ENCODE data around the gene USP35. TPM values are rescaled to one million over a fixed set of nuclear protein-coding genes. Genes with fewer than 3 reads are reported as not detected.
"Not testable (repeated sequence)": the region's sequence is repeated elsewhere in the genome, so short reads cannot be mapped to it uniquely, and the experiment has no call there.

The USP35 gene
- total RNA-seq, 1 experiment from 2014 or later = 5.6 TPM

GRCh38 chr11:78221396-78222315, 32.9 kb downstream of the USP35 start:
- DNase-seq (ENCODE audit: low read depth, low spot score) = no peak
- in situ Hi-C loops (cut with HindIII; ENCODE audit: low pct_unique_long_range_greater_than_20kb, low sequenced_read_pairs) = no loop called here

GRCh38 chr11:78222726-78223125, 34.0 kb downstream of the USP35 start:
- DNase-seq (ENCODE audit: low read depth, low spot score); in situ Hi-C loops (cut with HindIII; ENCODE audit: low pct_unique_long_range_greater_than_20kb, low sequenced_read_pairs): not testable (repeated sequence)

GRCh38 chr11:78223320-78223954, 34.7 kb downstream of the USP35 start:
- no peak for DNase-seq (ENCODE audit: low read depth, low spot score)
- in situ Hi-C loops (cut with HindIII; ENCODE audit: low pct_unique_long_range_greater_than_20kb, low sequenced_read_pairs) = no loop called here

- DNase-seq (ENCODE audit: low read depth, low spot score) = no peak
- in situ Hi-C loops (cut with HindIII; ENCODE audit: low pct_unique_long_range_greater_than_20kb, low sequenced_read_pairs) = no loop called here
Observed at GRCh38 chr11:78224506-78224905, 35.8 kb downstream of the USP35 start.

GRCh38 chr11:78224906-78225420, 36.2 kb downstream of the USP35 start:
- in situ Hi-C loops (cut with HindIII; ENCODE audit: low pct_unique_long_range_greater_than_20kb, low sequenced_read_pairs) = no loop called here

GRCh38 chr11:78226684-78227680, 38.3 kb downstream of the USP35 start:
- no peak for DNase-seq (ENCODE audit: low read depth, low spot score)
- in situ Hi-C loops (cut with HindIII; ENCODE audit: low pct_unique_long_range_greater_than_20kb, low sequenced_read_pairs) = no loop called here

More at GRCh38 chr11:78224906-78225420, 36.2 kb downstream of the USP35 start:
- no peak for DNase-seq (ENCODE audit: low read depth, low spot score)

GRCh38 chr11:78227921-78228320, 39.2 kb downstream of the USP35 start:
- in situ Hi-C loops (cut with HindIII; ENCODE audit: low pct_unique_long_range_greater_than_20kb, low sequenced_read_pairs) = no loop called here
- DNase-seq (ENCODE audit: low read depth, low spot score) = no peak

GRCh38 chr11:78228467-78228866, 39.7 kb downstream of the USP35 start:
- peak; percentile 76 for DNase-seq (ENCODE audit: low read depth, low spot score)
- in situ Hi-C loops (cut with HindIII; ENCODE audit: low pct_unique_long_range_greater_than_20kb, low sequenced_read_pairs) = no loop called here

GRCh38 chr11:78229106-78229505, 40.4 kb downstream of the USP35 start:
- no peak for DNase-seq (ENCODE audit: low read depth, low spot score)
- in situ Hi-C loops (cut with HindIII; ENCODE audit: low pct_unique_long_range_greater_than_20kb, low sequenced_read_pairs) = no loop called here

- no peak for DNase-seq (ENCODE audit: low read depth, low spot score)
- in situ Hi-C loops (cut with HindIII; ENCODE audit: low pct_unique_long_range_greater_than_20kb, low sequenced_read_pairs) = no loop called here
Observed at GRCh38 chr11:78230161-78230877, 41.6 kb downstream of the USP35 start.

- DNase-seq (ENCODE audit: low read depth, low spot score) = peak; percentile 41
- in situ Hi-C loops (cut with HindIII; ENCODE audit: low pct_unique_long_range_greater_than_20kb, low sequenced_read_pairs) = no loop called here
Observed at GRCh38 chr11:78231962-78232501, 43.3 kb downstream of the USP35 start.

GRCh38 chr11:78233046-78233445, 44.3 kb downstream of the USP35 start:
- DNase-seq (ENCODE audit: low read depth, low spot score); in situ Hi-C loops (cut with HindIII; ENCODE audit: low pct_unique_long_range_greater_than_20kb, low sequenced_read_pairs): not testable (repeated sequence)

GRCh38 chr11:78234006-78234405, 45.3 kb downstream of the USP35 start:
- in situ Hi-C loops (cut with HindIII; ENCODE audit: low pct_unique_long_range_greater_than_20kb, low sequenced_read_pairs) = no loop called here
- no peak for DNase-seq (ENCODE audit: low read depth, low spot score)

GRCh38 chr11:78237293-78238046, 48.8 kb downstream of the USP35 start:
- DNase-seq (ENCODE audit: low read depth, low spot score) = no peak
- in situ Hi-C loops (cut with HindIII; ENCODE audit: low pct_unique_long_range_greater_than_20kb, low sequenced_read_pairs) = no loop called here

- in situ Hi-C loops (cut with HindIII; ENCODE audit: low pct_unique_long_range_greater_than_20kb, low sequenced_read_pairs) = no loop called here
- no peak for DNase-seq (ENCODE audit: low read depth, low spot score)
Observed at GRCh38 chr11:78239781-78240180, 51.1 kb downstream of the USP35 start.

GRCh38 chr11:78241475-78241874, 52.8 kb downstream of the USP35 start:
- in situ Hi-C loops (cut with HindIII; ENCODE audit: low pct_unique_long_range_greater_than_20kb, low sequenced_read_pairs) = no loop called here
- no peak for DNase-seq (ENCODE audit: low read depth, low spot score)
